AG04450 (cell line): Measurements from ENCODE around the gene FBXL7. TPM values are rescaled to one million over a fixed set of nuclear protein-coding genes. Genes with fewer than 3 reads are reported as not detected.

Experiments used
- CTCF ChIA-PET: fragments of 300-600, 350-600 bp; formaldehyde crosslinking; extraction: SDS; loops from one replicate; lab custom pipeline; 2022; ENCODE audit warnings: antibody characterized with exemption, inconsistent platforms; lab: Charles Lee
- POLR2A ChIA-PET: fragments of 350-600 bp; formaldehyde crosslinking; extraction: SDS; loops from one replicate; lab custom pipeline; 2021; ENCODE audit warnings: antibody characterized with exemption, inconsistent platforms; lab: Yijun Ruan, JAX
- DNase-seq: peaks from one replicate; pipeline ENCODE4 v3.0.0-alpha.2; 2011; ENCODE audit warnings: low read depth, low spot score
- H3K27ac ChIP-seq: one replicate; pipeline ENCODE4 v1.5.1; 2012; ENCODE audit warnings: low read depth, low read length, control low read depth
- H3K27me3 ChIP-seq: one replicate; pipeline ENCODE4 v1.6.0; 2012; ENCODE audit warnings: low read length; ENCODE audit not compliant: control insufficient read depth, insufficient read depth
- H3K4me3 ChIP-seq: 2 replicates; pipeline ENCODE4 v1.5.1; 2011; ENCODE audit warnings: mild to moderate bottlenecking, low read depth, low read length, control low read depth
- H3K9me3 ChIP-seq: 2 replicates; pipeline ENCODE4 v1.5.1; 2012; ENCODE audit warnings: low read length; ENCODE audit not compliant: control insufficient read depth, insufficient read depth
- CTCF ChIP-seq: IDR thresholded peaks from 2 replicates; pipeline ENCODE4 v1.5.1; 2011; ENCODE audit warnings: low read depth, low read length, control low read depth, inconsistent platforms
- polyA plus RNA-seq: library from polyadenylated mRNA; depleted of rRNA; stranded (reverse); fragments of >200 nt; gene quantifications from 2 replicates; pipeline ENCODE4 v1.2.3, GENCODE V29; 2011

The FBXL7 gene
- polyA plus RNA-seq, 1 experiment, result 10.4 TPM

- Histone ChIP-seq H3K27ac (no peak overlapping the region), H3K9me3 (peaks cover 7% of the 10 kb centered on the region), H3K4me3 (no peak overlapping the region), H3K27me3 (no peaks in the 10 kb centered on the region)
- POLR2A ChIA-PET, result no interaction called here
- no peak for DNase-seq
- no peak for TF ChIP-seq CTCF
- CTCF ChIA-PET, result interaction anchor here (0.8 to 1.0 kb wide), 2 partner anchors 13 to 157 kb away, joined by 3 to 8 read pairs; no protein-coding TSS in a partner anchor
Observed at GRCh38 chr5:15837551-15838289, 337.7 kb downstream of the FBXL7 start.

GRCh38 chr5:15844253-15844652 lies 344.3 kb downstream of the FBXL7 start:
- H3K9me3 ChIP-seq, result peaks cover 7% of the 10 kb centered on the region
- H3K4me3 ChIP-seq, result no peak overlapping the region
- H3K27me3 ChIP-seq, result no peaks in the 10 kb centered on the region
- ChIA-PET CTCF (interaction anchor here (1.0 kb wide), 1 partner anchor 151 kb away, joined by 3 read pairs; no protein-coding TSS in a partner anchor), POLR2A (no interaction called here)
- H3K27ac ChIP-seq, result no peak overlapping the region
- DNase-seq, result no peak
- no peak for TF ChIP-seq CTCF

GRCh38 chr5:15844871-15845270 lies 344.9 kb downstream of the FBXL7 start:
- TF ChIP-seq CTCF, result no peak
- POLR2A ChIA-PET, result no interaction called here
- Histone ChIP-seq H3K9me3 (peaks cover 7% of the 10 kb centered on the region), H3K4me3 (no peak overlapping the region), H3K27ac (no peak overlapping the region), H3K27me3 (no peaks in the 10 kb centered on the region)
- CTCF ChIA-PET, result interaction anchor here (0.7 to 1.0 kb wide), 2 partner anchors 20 to 674 kb away, joined by 3 read pairs; no protein-coding TSS in a partner anchor
- no peak for DNase-seq

GRCh38 chr5:15850536-15850935 lies 350.6 kb downstream of the FBXL7 start:
- Histone ChIP-seq H3K27ac (no peak overlapping the region), H3K9me3 (no peaks in the 10 kb centered on the region), H3K27me3 (no peaks in the 10 kb centered on the region), H3K4me3 (no peak overlapping the region)
- no peak for DNase-seq
- ChIA-PET POLR2A (no interaction called here), CTCF (interaction anchor here (0.5 to 1.3 kb wide), 3 partner anchors 26 to 69 kb away, joined by 3 to 7 read pairs (median 3); no protein-coding TSS in a partner anchor)
- no peak for TF ChIP-seq CTCF

GRCh38 chr5:15850939-15851341 lies 351.0 kb downstream of the FBXL7 start:
- no peak overlapping the region for H3K4me3 ChIP-seq
- POLR2A ChIA-PET, result no interaction called here
- H3K27me3 ChIP-seq, result no peaks in the 10 kb centered on the region
- CTCF ChIA-PET, result no interaction called here
- DNase-seq, result no peak
- no peak overlapping the region for H3K27ac ChIP-seq
- no peak for TF ChIP-seq CTCF
- H3K9me3 ChIP-seq, result no peaks in the 10 kb centered on the region
